Neural crest cell (in vitro differentiated cells): ENCODE results near the gene SCRN1. TPM values are rescaled to one million over a fixed set of nuclear protein-coding genes. Genes with fewer than 3 reads are reported as not detected.
A peak's percentile ranks its signal among the peaks of the same experiment; 100 is the strongest.

ENCODE experiments used
- DNase-seq: peaks from one replicate; pipeline ENCODE4 v3.0.0; 2021; ENCODE audit warnings: low read depth, mixed read lengths, low spot score
- H3K27ac Mint-ChIP-seq: one replicate; pipeline ENCODE4 v1.8.0; 2021; ENCODE audit warnings: mild to moderate bottlenecking, mixed read lengths; ENCODE audit not compliant: unreplicated experiment
- H3K27me3 Mint-ChIP-seq: 2 replicates; pipeline ENCODE4 v1.8.0; 2021; ENCODE audit warnings: low read depth, mild to moderate bottlenecking, mixed read lengths
- H3K36me3 Mint-ChIP-seq: 2 replicates; pipeline ENCODE4 v1.8.0; 2021; ENCODE audit warnings: low read depth, mild to moderate bottlenecking, mixed read lengths
- H3K4me1 Mint-ChIP-seq: 2 replicates; pipeline ENCODE4 v1.8.0; 2021; ENCODE audit warnings: mixed read lengths
- H3K4me3 Mint-ChIP-seq: one replicate; pipeline ENCODE4 v1.8.0; 2021; ENCODE audit warnings: mild to moderate bottlenecking, mixed read lengths
- H3K9me3 Mint-ChIP-seq: 2 replicates; pipeline ENCODE4 v1.8.0; 2021; ENCODE audit warnings: mixed read lengths
- total RNA-seq: library from RNA; stranded (reverse); gene quantifications from 2 replicates; pipeline ENCODE4 v1.2.1, GENCODE V29; 2021
- TF ChIP-seq, protein P1 (sequence below): fragments of 200-600 bp; sonication (generic); conservative IDR thresholded peaks from 2 replicates; pipeline ENCODE4 v1.5.0; 2021; ENCODE audit warnings: antibody characterized with exemption, mild to moderate bottlenecking

The SCRN1 gene
- total RNA-seq, 1 donor from 2014 or later = 76.8 TPM

DNA sequence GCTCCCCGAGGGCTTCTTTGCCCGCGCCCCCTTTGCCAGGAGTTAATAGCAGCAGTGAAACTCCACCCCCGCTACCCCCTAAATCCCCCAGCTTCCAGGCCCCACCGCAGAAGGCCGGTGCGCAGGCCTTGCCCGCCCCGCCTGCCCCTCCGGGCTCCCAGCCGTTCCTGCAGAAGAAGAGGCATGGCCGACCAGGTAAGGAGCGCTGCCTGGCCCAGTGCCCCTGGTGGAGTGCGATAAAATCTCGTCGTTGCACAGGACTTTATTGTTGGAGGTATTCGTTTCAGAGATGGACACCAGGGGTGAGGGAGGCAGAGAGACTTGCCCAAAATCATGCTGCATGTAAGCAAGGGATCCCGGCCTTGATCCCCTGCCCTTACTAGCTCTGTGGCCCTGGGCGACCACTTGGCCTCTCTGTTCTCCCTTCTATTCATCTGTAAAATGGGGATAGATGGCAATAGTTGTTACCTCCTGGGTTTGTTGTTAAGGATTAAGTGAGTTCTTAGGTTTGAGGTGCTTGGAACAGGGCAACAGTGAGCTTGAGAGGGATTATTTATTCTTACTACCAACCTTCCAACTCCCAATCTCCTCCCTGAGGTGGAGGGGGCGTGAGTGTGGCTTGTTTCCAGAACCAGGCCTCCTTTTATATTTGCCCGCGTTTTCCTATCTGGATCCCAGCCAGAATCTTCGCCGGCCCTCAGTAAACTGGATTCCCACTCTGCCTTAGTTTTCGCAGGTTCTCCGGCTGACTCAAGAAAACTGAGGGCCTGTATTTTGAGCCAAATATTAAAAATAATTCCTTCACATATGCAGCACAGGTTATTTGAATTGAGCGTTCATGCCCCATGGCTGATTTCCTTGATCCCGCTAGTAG is 105.0 kb downstream of the SCRN1 start:
- H3K4me1 Mint-ChIP-seq = peaks cover 6% of the 10 kb centered on the region
- no peak overlapping the region for H3K27ac Mint-ChIP-seq
- TF ChIP-seq, protein P1, sequence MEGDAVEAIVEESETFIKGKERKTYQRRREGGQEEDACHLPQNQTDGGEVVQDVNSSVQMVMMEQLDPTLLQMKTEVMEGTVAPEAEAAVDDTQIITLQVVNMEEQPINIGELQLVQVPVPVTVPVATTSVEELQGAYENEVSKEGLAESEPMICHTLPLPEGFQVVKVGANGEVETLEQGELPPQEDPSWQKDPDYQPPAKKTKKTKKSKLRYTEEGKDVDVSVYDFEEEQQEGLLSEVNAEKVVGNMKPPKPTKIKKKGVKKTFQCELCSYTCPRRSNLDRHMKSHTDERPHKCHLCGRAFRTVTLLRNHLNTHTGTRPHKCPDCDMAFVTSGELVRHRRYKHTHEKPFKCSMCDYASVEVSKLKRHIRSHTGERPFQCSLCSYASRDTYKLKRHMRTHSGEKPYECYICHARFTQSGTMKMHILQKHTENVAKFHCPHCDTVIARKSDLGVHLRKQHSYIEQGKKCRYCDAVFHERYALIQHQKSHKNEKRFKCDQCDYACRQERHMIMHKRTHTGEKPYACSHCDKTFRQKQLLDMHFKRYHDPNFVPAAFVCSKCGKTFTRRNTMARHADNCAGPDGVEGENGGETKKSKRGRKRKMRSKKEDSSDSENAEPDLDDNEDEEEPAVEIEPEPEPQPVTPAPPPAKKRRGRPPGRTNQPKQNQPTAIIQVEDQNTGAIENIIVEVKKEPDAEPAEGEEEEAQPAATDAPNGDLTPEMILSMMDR = peak; percentile 41
- H3K27me3 Mint-ChIP-seq = peaks cover 37% of the 10 kb centered on the region
- H3K4me3 Mint-ChIP-seq = peak overlapping the region; percentile 27
- DNase-seq = no peak
- no peaks in the 10 kb centered on the region for H3K9me3 Mint-ChIP-seq
- no peaks in the 10 kb centered on the region for H3K36me3 Mint-ChIP-seq

DNA sequence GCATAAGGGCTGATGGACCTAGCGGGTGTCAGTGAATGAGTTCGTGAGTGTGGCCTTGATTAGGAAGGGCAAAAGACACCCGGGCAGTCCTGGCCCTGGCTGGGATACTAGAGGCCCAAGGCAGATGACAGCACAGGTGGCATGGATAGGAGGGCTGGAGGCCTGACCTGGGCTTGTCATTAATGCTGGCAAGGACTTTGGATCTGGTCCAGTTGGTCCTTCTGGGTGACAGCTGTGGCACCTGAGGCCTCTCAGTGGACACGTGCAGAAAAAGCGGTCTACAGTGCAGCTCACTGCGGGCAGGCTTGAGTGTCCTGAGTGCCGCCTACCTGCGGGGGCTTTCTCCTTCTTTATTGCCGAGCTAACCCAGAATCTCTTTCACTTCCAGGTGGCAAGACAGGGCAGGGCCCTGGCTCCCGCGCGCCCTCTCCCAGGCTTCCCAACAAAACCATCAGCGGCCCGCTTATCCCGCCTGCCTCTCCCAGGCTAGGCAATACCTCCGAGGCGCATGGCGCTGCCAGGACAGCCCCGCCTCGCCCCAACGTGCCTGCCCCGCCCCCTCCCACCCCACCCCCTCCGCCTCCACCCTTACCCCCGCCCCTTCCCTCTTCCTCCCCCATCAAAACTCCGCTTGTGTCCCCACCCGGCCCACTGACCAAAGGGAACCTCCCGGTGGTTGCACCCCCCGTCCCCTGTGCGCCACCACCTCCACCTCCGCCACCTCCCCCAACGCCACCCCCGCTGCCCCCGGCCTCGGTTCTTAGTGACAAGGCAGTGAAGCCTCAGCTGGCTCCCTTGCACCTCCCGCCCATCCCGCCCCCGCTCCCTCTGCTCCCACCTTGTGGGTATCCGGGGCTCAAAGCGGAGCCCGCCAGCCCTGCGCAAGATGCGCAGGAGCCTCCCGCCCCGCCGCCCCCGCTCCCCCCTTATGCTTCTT is 105.9 kb downstream of the SCRN1 start:
- TF ChIP-seq, protein P1 = no peak
- Mint-ChIP-seq H3K27ac (no peak overlapping the region), H3K27me3 (peaks cover 37% of the 10 kb centered on the region), H3K4me1 (peaks cover 6% of the 10 kb centered on the region), H3K4me3 (no peak overlapping the region), H3K9me3 (no peaks in the 10 kb centered on the region), H3K36me3 (no peaks in the 10 kb centered on the region)
- DNase-seq = no peak

DNA sequence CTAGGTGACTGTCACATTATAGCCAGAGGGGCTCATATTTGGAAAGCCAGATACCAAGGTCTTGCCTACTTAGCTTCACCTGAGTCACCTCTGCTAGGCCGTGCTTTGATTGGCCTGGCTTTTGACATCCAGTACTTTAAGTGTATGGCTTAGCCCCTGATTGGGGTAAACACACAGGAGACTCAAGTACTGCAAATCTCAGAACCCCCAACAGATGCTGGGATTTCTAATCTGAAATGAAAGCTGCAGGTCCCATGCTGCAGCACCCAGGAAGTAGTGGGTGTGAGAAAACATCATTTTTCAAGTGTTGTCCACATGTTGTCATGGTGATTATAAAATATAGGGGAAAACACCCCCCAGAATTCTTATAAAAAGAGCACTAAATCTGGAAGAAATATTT is 107.1 kb downstream of the SCRN1 start:
- peaks cover 7% of the 10 kb centered on the region for H3K4me1 Mint-ChIP-seq
- peaks cover 37% of the 10 kb centered on the region for H3K27me3 Mint-ChIP-seq
- no peak overlapping the region for H3K27ac Mint-ChIP-seq
- H3K36me3 Mint-ChIP-seq = no peaks in the 10 kb centered on the region
- no peaks in the 10 kb centered on the region for H3K9me3 Mint-ChIP-seq
- TF ChIP-seq, protein P1 = no peak
- no peak overlapping the region for H3K4me3 Mint-ChIP-seq
- no peak for DNase-seq

DNA sequence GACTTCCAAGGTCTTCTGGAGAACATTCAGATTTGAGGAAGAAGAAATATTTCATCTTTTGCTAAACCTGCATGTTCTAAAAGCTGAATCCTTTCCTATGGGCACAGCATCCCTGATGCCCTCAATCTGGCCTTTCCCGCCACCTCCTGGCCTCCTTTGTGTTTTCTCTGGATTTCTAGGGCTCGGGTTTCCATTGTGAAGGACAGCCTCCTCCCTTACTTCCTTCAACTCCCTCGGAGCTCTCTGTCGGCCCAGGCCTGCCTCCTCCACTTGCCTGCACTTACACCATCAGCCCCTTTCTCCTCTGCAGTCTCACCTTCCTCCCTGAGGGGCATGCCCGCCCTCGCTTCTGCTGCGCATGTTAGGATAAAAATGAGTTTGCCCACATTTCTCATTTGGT is 107.9 kb downstream of the SCRN1 start:
- Mint-ChIP-seq H3K27me3 (peaks cover 37% of the 10 kb centered on the region), H3K27ac (peak overlapping the region; percentile 84), H3K4me3 (no peak overlapping the region), H3K36me3 (no peaks in the 10 kb centered on the region), H3K4me1 (peaks cover 14% of the 10 kb centered on the region), H3K9me3 (no peaks in the 10 kb centered on the region)
- TF ChIP-seq, protein P1 = no peak
- no peak for DNase-seq

DNA sequence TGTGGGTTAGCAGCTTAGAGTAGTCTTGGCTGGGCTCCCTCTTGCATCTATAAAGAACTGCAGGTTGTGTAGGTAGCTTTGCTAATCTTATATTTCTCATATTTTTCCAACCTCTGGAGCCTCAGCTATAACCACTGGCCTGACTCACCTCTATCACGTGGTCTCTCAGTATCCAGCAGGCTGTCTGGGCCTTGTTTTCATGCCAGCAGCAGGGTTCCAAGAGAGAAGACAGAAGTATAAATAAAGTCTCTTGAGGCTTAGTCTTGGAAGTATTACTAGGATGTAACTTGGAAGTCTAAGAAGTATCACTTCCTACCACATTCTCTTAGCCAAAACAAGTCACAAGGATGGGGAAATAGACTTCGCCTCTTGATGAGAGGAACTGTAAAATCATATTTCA is 110.0 kb downstream of the SCRN1 start:
- DNase-seq = no peak
- no peak overlapping the region for H3K4me3 Mint-ChIP-seq
- TF ChIP-seq, protein P1 = no peak
- no peak overlapping the region for H3K27ac Mint-ChIP-seq
- no peaks in the 10 kb centered on the region for H3K9me3 Mint-ChIP-seq
- H3K36me3 Mint-ChIP-seq = no peaks in the 10 kb centered on the region
- peaks cover 18% of the 10 kb centered on the region for H3K4me1 Mint-ChIP-seq
- H3K27me3 Mint-ChIP-seq = peaks cover 26% of the 10 kb centered on the region
